Heart left ventricle (tissue), 13 donors: ENCODE results near the gene COX8C.
"Not testable (repeated sequence)": the region's sequence is repeated elsewhere in the genome, so short reads cannot be mapped to it uniquely, and the experiment has no call there.

Experiments used
- POLR2A ChIP-seq, 2 donors: fragments of 450-650 bp; IDR thresholded peaks; one replicate each; pipeline ENCODE4 v1.6.1; 2017; ENCODE audit warnings: antibody characterized with exemption in 2 of 2, mild to moderate bottlenecking in 2 of 2, moderate library complexity in 2 of 2
- TF ChIP-seq, protein P1 (sequence below), 12 donors: fragments of 200-600 bp; sonication (generic) in 4 of 12; IDR thresholded peaks; one replicate each; pipeline versions ENCODE4 v1.5.0 to v1.8.0; 2018 to 2022; ENCODE audit warnings: antibody characterized with exemption in 12 of 12, mild to moderate bottlenecking in 5 of 12
- donor health status: ischemic (EF 13 %, LVEDD 7.1; RV severe dilation, severe dysfunction).
- donor health status: DM: no; HTN: yes; CAD: no.
- donor health status: DM: no; HTN: no; CAD: no.
- donor health status: ischemic (EF 25% LVEDD 6.9; RV normal size, moderate dysfunction).
- donor health status: ischemic (EF 25% LVEDD 5.7; RV mildly dilated, moderate dysfunction).
- donor health status: ischemic (EF 35%, LVEDD 5.7; RV mildly dilated, moderate dysfunction).
- donor health status: nonischemic (EF 11% LVEDD 7.7; RV severe dilation, severe dysfunction).
- donor health status: DM: yes; HTN: yes; CAD: no.
- donor health status: PGD.
- donor health status: ischemic (EF 29% LVEDD 5.4; RV normal size, mild dysfunction).
- donor health status: nonischemic (EF 23%, LVEDD 6.1; RV moderate dilation, normal function).

DNA sequence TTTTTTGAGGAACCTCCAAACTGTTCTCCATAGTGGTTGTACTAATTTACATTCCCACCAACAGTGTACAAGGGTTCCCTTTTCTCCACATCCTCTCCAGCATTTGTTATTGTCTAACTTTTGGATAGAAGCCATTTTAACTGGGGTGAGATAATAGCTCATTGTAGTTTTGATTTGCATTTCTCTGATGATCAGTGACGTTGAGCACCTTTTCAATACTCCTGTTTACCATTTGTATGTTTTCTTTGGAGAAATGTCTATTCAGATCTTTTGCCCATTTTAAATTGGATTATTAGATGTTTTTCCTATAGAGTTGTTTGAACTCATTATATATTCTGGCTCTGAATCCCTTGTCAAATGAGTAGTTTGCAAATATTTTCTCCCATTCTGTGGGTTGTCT is 37.3 kb downstream of the COX8C start:
- TF ChIP-seq, protein P1, sequence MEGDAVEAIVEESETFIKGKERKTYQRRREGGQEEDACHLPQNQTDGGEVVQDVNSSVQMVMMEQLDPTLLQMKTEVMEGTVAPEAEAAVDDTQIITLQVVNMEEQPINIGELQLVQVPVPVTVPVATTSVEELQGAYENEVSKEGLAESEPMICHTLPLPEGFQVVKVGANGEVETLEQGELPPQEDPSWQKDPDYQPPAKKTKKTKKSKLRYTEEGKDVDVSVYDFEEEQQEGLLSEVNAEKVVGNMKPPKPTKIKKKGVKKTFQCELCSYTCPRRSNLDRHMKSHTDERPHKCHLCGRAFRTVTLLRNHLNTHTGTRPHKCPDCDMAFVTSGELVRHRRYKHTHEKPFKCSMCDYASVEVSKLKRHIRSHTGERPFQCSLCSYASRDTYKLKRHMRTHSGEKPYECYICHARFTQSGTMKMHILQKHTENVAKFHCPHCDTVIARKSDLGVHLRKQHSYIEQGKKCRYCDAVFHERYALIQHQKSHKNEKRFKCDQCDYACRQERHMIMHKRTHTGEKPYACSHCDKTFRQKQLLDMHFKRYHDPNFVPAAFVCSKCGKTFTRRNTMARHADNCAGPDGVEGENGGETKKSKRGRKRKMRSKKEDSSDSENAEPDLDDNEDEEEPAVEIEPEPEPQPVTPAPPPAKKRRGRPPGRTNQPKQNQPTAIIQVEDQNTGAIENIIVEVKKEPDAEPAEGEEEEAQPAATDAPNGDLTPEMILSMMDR (IDR thresholded peaks at IDR 0.05): not testable (repeated sequence)
- not testable (repeated sequence) for TF ChIP-seq POLR2A (IDR thresholded peaks at IDR 0.05)
